ENCODE results near the gene CCDC32.

The CCDC32 gene

GRCh38 chr15:40511472-40512133 lies 53.2 kb downstream of the CCDC32 start:
- peak in 1 of 2 experiments; percentile 17 for DNase-seq (ENCODE audit: low read depth in 2 of 2)

- no peak for DNase-seq (ENCODE audit: low read depth in 2 of 2)
These were observed 53.8 kb downstream of the CCDC32 start for GRCh38 chr15:40511093-40511471.

GRCh38 chr15:40510201-40510600 lies 54.6 kb downstream of the CCDC32 start:
- DNase-seq (ENCODE audit: low read depth in 2 of 2): no peak

- no peak for DNase-seq (ENCODE audit: low read depth in 2 of 2)
These were observed 56.6 kb downstream of the CCDC32 start for GRCh38 chr15:40508216-40508615.

- DNase-seq (ENCODE audit: low read depth in 2 of 2): peak; percentile 38 to 53
These were observed 57.8 kb downstream of the CCDC32 start for GRCh38 chr15:40506964-40507571.

All from stimulated activated CD4-positive, alpha-beta T cell treated with anti-CD3 and anti-CD28 coated beads, Interleukin-12 subunit alpha, Interleukin-12 subunit beta, amount 100 ng/mL, for 24 hours (primary cell).